Cardiac fibroblast (primary cell): ENCODE data around the gene ZMYM2.

Experiments used
- DNase-seq, 2 donors: peaks; one replicate each; pipeline versions ENCODE4 v3.0.0 to v3.0.0-alpha.2; 2010; ENCODE audit warnings: low read depth in 2 of 2
- H3K4me3 ChIP-seq, 2 donors: replicated peaks in 1 of 2; 1 replicate in 1 of 2; 2 replicates in 1 of 2; pipeline ENCODE4 v1.5.1; 2011; ENCODE audit warnings: low read depth in 2 of 2, low read length in 2 of 2, mild to moderate bottlenecking in 2 of 2, moderate library complexity in 1 of 2
- CTCF ChIP-seq: IDR thresholded peaks from one replicate; pipeline ENCODE4 v1.5.1; 2011; ENCODE audit warnings: low read depth, mild to moderate bottlenecking, low read length, inconsistent platforms

The ZMYM2 gene

GRCh38 chr13:20125129-20125782 is 166.7 kb downstream of the ZMYM2 start:
- TF ChIP-seq CTCF = no peak
- DNase-seq = peak; percentile 65 to 81
- H3K4me3 ChIP-seq = no peak overlapping the region

- no peak for TF ChIP-seq CTCF
- H3K4me3 ChIP-seq = no peak overlapping the region
- DNase-seq = no peak
Measured at GRCh38 chr13:20125783-20126165, 167.2 kb downstream of the ZMYM2 start.

GRCh38 chr13:20126541-20127261 is 168.2 kb downstream of the ZMYM2 start:
- no peak for DNase-seq
- no peak for TF ChIP-seq CTCF
- no peak overlapping the region for H3K4me3 ChIP-seq

- no peak for TF ChIP-seq CTCF
- H3K4me3 ChIP-seq = peak overlapping the region; percentile 36 to 53
- peak in 1 of 2 donors; percentile 38 for DNase-seq
Measured at GRCh38 chr13:20127262-20127561, 168.7 kb downstream of the ZMYM2 start.

GRCh38 chr13:20127562-20128458 is 169.3 kb downstream of the ZMYM2 start:
- peak; percentile 26 for TF ChIP-seq CTCF
- peak; percentile 53 to 56 for DNase-seq
- H3K4me3 ChIP-seq = peak overlapping the region; percentile 36 to 53

GRCh38 chr13:20128459-20128931 is 170.0 kb downstream of the ZMYM2 start:
- H3K4me3 ChIP-seq = peak overlapping the region; percentile 8 to 53
- DNase-seq = no peak
- no peak for TF ChIP-seq CTCF
